Smooth muscle cell (in vitro differentiated cells): ENCODE results near the gene APOB. TPM values are rescaled to one million over a fixed set of nuclear protein-coding genes. Genes with fewer than 3 reads are reported as not detected.

Source experiments
- DNase-seq: peaks from one replicate; lab custom pipeline; 2025; ENCODE audit not compliant: unreplicated experiment; lab: John Stamatoyannopoulos, UW
- H2AFZ ChIP-seq: fragments of 200-600 bp; sonication (generic); 2 replicates; pipeline ENCODE4 v1.6.0; 2016; ENCODE audit warnings: antibody characterized with exemption, low read depth, mild to moderate bottlenecking
- H3F3A ChIP-seq: fragments of 200-600 bp; sonication (generic); 2 replicates; pipeline ENCODE4 v1.6.0; 2017; ENCODE audit warnings: antibody characterized with exemption, low read depth
- H3K27ac ChIP-seq: fragments of 200-600 bp; sonication (generic); 2 replicates; pipeline ENCODE4 v1.5.1; 2016; ENCODE audit warnings: low read depth, mild to moderate bottlenecking
- H3K27me3 ChIP-seq: fragments of 200-600 bp; sonication (generic); 2 replicates; pipeline ENCODE4 v1.6.1; 2016; ENCODE audit warnings: low read depth, mild to moderate bottlenecking
- H3K36me3 ChIP-seq: fragments of 200-600 bp; sonication (generic); 2 replicates; pipeline ENCODE4 v1.5.1; 2016; ENCODE audit warnings: low read depth
- H3K4me1 ChIP-seq: fragments of 200-600 bp; sonication (generic); 2 replicates; pipeline ENCODE4 v1.5.1; 2016; ENCODE audit warnings: low read depth
- H3K4me2 ChIP-seq: fragments of 200-600 bp; sonication (generic); 2 replicates; pipeline ENCODE4 v1.6.0; 2016; ENCODE audit warnings: mild to moderate bottlenecking
- H3K4me3 ChIP-seq: fragments of 200-600 bp; sonication (generic); 2 replicates; pipeline ENCODE4 v1.5.1; 2016; ENCODE audit warnings: mild to moderate bottlenecking
- H3K79me2 ChIP-seq: fragments of 200-600 bp; sonication (generic); 2 replicates; pipeline ENCODE4 v1.6.0; 2016; ENCODE audit warnings: low read depth, mild to moderate bottlenecking
- H3K9ac ChIP-seq: fragments of 200-600 bp; sonication (generic); 2 replicates; pipeline ENCODE4 v1.6.0; 2016; ENCODE audit warnings: low read depth
- H3K9me3 ChIP-seq: fragments of 200-600 bp; sonication (generic); replicated peaks from 2 replicates; pipeline ENCODE4 v1.5.1; 2016; ENCODE audit warnings: low read depth
- H4K20me1 ChIP-seq: fragments of 200-600 bp; sonication (generic); 2 replicates; pipeline ENCODE4 v1.6.0; 2016; ENCODE audit warnings: low read depth
- CTCF ChIP-seq: fragments of 200-600 bp; sonication (generic); IDR thresholded peaks from 2 replicates; pipeline ENCODE4 v1.5.1; 2017; ENCODE audit warnings: borderline replicate concordance, mild to moderate bottlenecking, antibody characterized with exemption; ENCODE audit not compliant: insufficient read depth, poor library complexity, severe bottlenecking
- WGBS: methylation state at CpG from one replicate; pipeline ENCODE4 v1.1.7; 2016; ENCODE audit warnings: low lambda C conversion rate; 5-methylcytosine and 5-hydroxymethylcytosine counted together
- polyA plus RNA-seq: library from polyadenylated mRNA; unstranded; fragments of >200 nt; fragmentation: Nextera tagmentation; extraction: Ambion mirVana; gene quantifications from 2 replicates; pipeline ENCODE4 v1.2.1, GENCODE V29; 2016
- total RNA-seq: library from RNA; depleted of rRNA; stranded (reverse); fragments of >200 nt; gene quantifications from 2 replicates; pipeline ENCODE4 v1.2.3, GENCODE V29; 2014

Gene APOB
- total and polyA plus RNA-seq, 2 experiments from 2014 or later = under 0.01 to 0.09 TPM

- no peaks in the 10 kb centered on the region for H4K20me1 ChIP-seq
- no peaks in the 10 kb centered on the region for H3F3A ChIP-seq
- H3K27ac ChIP-seq = no peak overlapping the region
- H3K4me2 ChIP-seq = no peak overlapping the region
- no peaks in the 10 kb centered on the region for H3K36me3 ChIP-seq
- no peak for DNase-seq
- no peak overlapping the region for H3K9ac ChIP-seq
- TF ChIP-seq CTCF = no peak
- no peaks in the 10 kb centered on the region for H3K4me1 ChIP-seq
- H3K79me2 ChIP-seq = no peaks in the 10 kb centered on the region
- H3K4me3 ChIP-seq = no peak overlapping the region
- H3K27me3 ChIP-seq = peaks cover 7% of the 10 kb centered on the region
- H2AFZ ChIP-seq = no peak overlapping the region
- WGBS = 57% methylated on average over 1 of the region's 1 CpG
- no peaks in the 10 kb centered on the region for H3K9me3 ChIP-seq
These were observed 34.4 kb upstream of the APOB start for GRCh38 chr2:21078296-21078695.

GRCh38 chr2:21072477-21073242, 28.8 kb upstream of the APOB start:
- Histone ChIP-seq H3K36me3 (no peaks in the 10 kb centered on the region), H4K20me1 (no peaks in the 10 kb centered on the region), H3K27ac (no peak overlapping the region), H3F3A (no peaks in the 10 kb centered on the region), H3K79me2 (no peaks in the 10 kb centered on the region), H3K27me3 (peaks cover 7% of the 10 kb centered on the region), H3K4me1 (no peaks in the 10 kb centered on the region), H3K9me3 (no peaks in the 10 kb centered on the region), H2AFZ (no peak overlapping the region), H3K4me2 (no peak overlapping the region), H3K9ac (no peak overlapping the region), H3K4me3 (no peak overlapping the region)
- no peak for TF ChIP-seq CTCF
- WGBS = 84% methylated on average over 4 of the region's 4 CpGs
- DNase-seq = no peak

GRCh38 chr2:21070341-21071257, 26.7 kb upstream of the APOB start:
- Histone ChIP-seq H3K9me3 (no peaks in the 10 kb centered on the region), H3K27me3 (peaks cover 6% of the 10 kb centered on the region), H3K79me2 (no peaks in the 10 kb centered on the region), H3K4me3 (no peak overlapping the region), H3F3A (no peaks in the 10 kb centered on the region), H3K4me1 (no peaks in the 10 kb centered on the region), H3K9ac (no peak overlapping the region), H2AFZ (no peak overlapping the region), H4K20me1 (no peaks in the 10 kb centered on the region), H3K27ac (no peak overlapping the region), H3K4me2 (no peak overlapping the region), H3K36me3 (no peaks in the 10 kb centered on the region)
- no peak for TF ChIP-seq CTCF
- no peak for DNase-seq
- WGBS = 88% methylated on average over 9 of the region's 9 CpGs
